Right atrium auricular region (tissue), 2 donors: ENCODE data around the gene CDKN2AIPNL. TPM values are rescaled to one million over a fixed set of nuclear protein-coding genes. Genes with fewer than 3 reads are reported as not detected.

Experiments used
- DNase-seq: peaks from one replicate; pipeline ENCODE4 v3.0.0-alpha.2; 2019; ENCODE audit warnings: low spot score
- H3K27ac ChIP-seq, 2 donors: fragments of 200-600 bp; sonication (generic); 1 replicate in 1 of 2; 2 replicates in 1 of 2; pipeline ENCODE4 v1.5.1; 2016 to 2019
- H3K27me3 ChIP-seq, 2 donors: fragments of 200-600 bp; sonication (generic); one replicate each; pipeline versions ENCODE4 v1.5.1 to v1.6.0; 2017 to 2019
- H3K36me3 ChIP-seq: fragments of 200-600 bp; sonication (generic); one replicate; pipeline ENCODE4 v1.5.1; 2016
- H3K4me1 ChIP-seq, 2 donors: fragments of 200-600 bp; sonication (generic); one replicate each; pipeline versions ENCODE4 v1.5.1 to v1.6.0; 2017 to 2019
- H3K4me3 ChIP-seq, 2 donors: fragments of 200-600 bp; sonication (generic); 1 replicate in 1 of 2; 2 replicates in 1 of 2; pipeline ENCODE4 v1.5.1; 2017 to 2019; ENCODE audit warnings: mild to moderate bottlenecking in 1 of 2, moderate library complexity in 1 of 2
- H3K9me3 ChIP-seq, 2 donors: fragments of 200-600 bp; sonication (generic); one replicate each; pipeline ENCODE4 v1.5.1; 2019
- total RNA-seq, 2 donors: library from RNA; depleted of rRNA; stranded (reverse); fragments of >200 nt; gene quantifications; one replicate each; pipeline ENCODE4 v1.1.0, GENCODE V29; 2016
- TF ChIP-seq, protein P1 (sequence below), 2 donors: fragments of 200-600 bp; sonication (generic); IDR thresholded peaks; one replicate each; pipeline ENCODE4 v1.5.1; 2019; ENCODE audit warnings: antibody characterized with exemption in 2 of 2

The CDKN2AIPNL gene
- total RNA-seq, 2 donors from 2014 or later: 28.2 to 32.8 TPM

DNA sequence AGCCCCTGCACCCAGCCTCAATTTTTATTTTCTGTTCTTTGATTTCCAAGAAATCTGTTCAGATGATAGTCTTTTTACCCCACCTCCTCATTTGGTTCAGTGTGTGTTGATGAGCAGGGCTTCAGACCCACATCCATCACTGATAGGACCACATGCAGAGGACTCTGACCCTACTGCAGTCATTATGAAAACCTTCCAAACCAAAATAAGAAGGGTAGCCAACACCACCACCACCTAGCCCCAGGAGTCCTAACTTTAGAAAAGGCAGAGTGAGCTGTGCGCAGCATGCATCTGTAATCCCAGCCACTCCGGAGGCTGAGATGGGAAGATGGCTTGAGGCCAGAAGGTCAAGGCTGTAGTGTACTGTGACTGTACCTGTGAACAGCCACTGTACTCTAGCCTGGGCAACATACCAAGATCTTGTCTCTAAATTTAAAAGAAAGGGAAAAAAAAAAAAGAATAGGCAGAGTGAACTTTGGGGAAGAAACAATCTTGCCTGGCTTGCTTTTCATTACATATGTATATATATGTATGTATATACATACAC is 13.0 kb downstream of the CDKN2AIPNL start:
- no peaks in the 10 kb centered on the region for H3K27me3 ChIP-seq
- DNase-seq: no peak
- H3K9me3 ChIP-seq: no peaks in the 10 kb centered on the region
- no peak overlapping the region for H3K27ac ChIP-seq
- TF ChIP-seq, protein P1, sequence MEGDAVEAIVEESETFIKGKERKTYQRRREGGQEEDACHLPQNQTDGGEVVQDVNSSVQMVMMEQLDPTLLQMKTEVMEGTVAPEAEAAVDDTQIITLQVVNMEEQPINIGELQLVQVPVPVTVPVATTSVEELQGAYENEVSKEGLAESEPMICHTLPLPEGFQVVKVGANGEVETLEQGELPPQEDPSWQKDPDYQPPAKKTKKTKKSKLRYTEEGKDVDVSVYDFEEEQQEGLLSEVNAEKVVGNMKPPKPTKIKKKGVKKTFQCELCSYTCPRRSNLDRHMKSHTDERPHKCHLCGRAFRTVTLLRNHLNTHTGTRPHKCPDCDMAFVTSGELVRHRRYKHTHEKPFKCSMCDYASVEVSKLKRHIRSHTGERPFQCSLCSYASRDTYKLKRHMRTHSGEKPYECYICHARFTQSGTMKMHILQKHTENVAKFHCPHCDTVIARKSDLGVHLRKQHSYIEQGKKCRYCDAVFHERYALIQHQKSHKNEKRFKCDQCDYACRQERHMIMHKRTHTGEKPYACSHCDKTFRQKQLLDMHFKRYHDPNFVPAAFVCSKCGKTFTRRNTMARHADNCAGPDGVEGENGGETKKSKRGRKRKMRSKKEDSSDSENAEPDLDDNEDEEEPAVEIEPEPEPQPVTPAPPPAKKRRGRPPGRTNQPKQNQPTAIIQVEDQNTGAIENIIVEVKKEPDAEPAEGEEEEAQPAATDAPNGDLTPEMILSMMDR (IDR thresholded peaks at IDR 0.05): no peak
- H3K4me1 ChIP-seq: peaks cover 0 to 3% of the 10 kb centered on the region in 2 donors
- H3K4me3 ChIP-seq: no peak overlapping the region
- H3K36me3 ChIP-seq: peaks cover 46% of the 10 kb centered on the region

DNA sequence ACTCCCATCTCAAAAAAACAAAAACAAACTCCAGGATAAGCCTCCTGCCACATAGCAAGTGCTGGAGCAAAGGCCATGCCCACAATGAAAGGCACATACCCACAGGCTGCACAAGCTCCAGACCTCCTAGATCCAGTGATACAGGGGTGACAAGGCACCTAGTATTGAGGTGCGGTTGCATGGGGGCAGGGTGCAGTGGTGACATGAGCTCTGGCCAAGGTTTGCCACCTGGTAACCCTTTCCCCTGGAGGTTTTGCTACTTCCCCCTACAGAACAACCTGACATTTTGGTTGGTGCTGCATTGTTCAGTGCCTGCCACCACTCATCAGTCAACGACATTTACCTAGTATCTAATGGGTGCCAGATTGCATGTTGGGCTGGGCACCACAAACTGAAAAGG is 14.5 kb downstream of the CDKN2AIPNL start:
- Histone ChIP-seq H3K4me1 (peaks cover 0 to 3% of the 10 kb centered on the region in 2 donors), H3K36me3 (peaks cover 57% of the 10 kb centered on the region)
- TF ChIP-seq, protein P1 (IDR thresholded peaks at IDR 0.05): no peak

DNA sequence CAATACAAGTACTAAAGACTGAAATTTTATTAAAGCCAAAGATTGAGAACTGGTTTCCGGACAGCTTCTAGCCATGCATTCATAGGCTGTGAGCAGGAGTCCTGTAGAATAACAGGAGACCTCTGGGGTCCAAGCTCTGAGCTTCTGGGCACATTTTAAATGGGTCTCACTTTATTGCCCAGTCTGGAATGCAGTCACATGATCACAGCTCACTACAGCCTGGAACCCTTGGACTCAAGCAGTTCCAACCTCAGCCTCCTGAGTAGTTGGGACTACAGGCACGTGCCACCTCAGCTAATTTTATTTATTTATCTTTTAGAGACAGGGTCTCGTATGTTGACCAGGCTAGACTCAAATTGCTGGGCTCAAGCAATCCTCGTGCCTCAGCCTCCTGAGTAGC is 15.4 kb downstream of the CDKN2AIPNL start:
- H3K4me1 ChIP-seq: peaks cover 0 to 3% of the 10 kb centered on the region in 2 donors
- H3K4me3 ChIP-seq: no peak overlapping the region
- H3K27ac ChIP-seq: no peak overlapping the region
- DNase-seq: no peak
- TF ChIP-seq, protein P1 (IDR thresholded peaks at IDR 0.05): no peak
- peaks cover 57% of the 10 kb centered on the region for H3K36me3 ChIP-seq
- H3K9me3 ChIP-seq: no peaks in the 10 kb centered on the region
- H3K27me3 ChIP-seq: no peaks in the 10 kb centered on the region

More for the DNA sequence above, 14.5 kb downstream of the CDKN2AIPNL start:
- no peak overlapping the region for H3K4me3 ChIP-seq
- no peak overlapping the region for H3K27ac ChIP-seq
- H3K27me3 ChIP-seq: no peaks in the 10 kb centered on the region
- H3K9me3 ChIP-seq: no peaks in the 10 kb centered on the region
- no peak for DNase-seq

DNA sequence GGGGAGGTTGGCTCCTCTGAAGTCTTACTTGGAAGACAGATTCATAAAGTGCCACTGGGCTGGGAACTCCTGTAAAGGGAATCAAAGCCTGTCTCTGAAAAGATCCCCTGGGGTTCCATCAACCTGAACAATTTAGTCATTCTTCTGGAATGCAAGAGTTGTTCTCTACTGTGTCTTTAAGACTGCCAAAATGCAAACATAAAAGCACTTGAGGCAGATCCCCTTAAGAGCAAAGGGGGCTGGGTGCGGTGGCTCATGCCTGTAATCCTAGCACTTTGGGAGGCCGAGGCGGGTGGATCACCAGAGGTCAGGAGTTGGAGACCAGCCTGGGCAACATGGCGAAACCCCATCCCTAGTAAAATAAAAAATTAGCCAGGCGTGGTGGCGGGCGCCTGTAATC is 16.7 kb downstream of the CDKN2AIPNL start:
- TF ChIP-seq, protein P1 (IDR thresholded peaks at IDR 0.05): no peak
- H3K9me3 ChIP-seq: no peaks in the 10 kb centered on the region
- no peak for DNase-seq

DNA sequence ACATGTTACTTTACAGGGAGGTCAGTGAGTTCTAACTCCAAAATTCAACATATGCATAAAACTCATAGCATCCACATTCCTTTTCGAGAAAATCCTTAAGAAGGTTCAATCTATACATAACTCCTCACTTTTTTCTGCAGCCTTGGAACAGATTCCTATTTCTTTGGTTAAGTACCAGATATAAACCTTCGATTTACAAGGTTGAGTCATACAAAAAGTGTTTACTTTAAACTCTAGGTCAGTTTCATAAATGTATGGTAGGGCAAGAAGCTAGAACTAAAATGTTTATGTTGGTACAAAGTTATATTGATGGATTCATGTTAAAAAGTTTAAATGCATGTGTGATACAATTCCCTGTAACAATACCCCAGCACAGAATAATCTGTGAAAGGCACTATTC is 19.4 kb downstream of the CDKN2AIPNL start:
- no peak overlapping the region for H3K27ac ChIP-seq
- H3K36me3 ChIP-seq: peaks cover 94% of the 10 kb centered on the region
- TF ChIP-seq, protein P1 (IDR thresholded peaks at IDR 0.05): no peak
- no peak overlapping the region for H3K4me3 ChIP-seq
- H3K9me3 ChIP-seq: no peaks in the 10 kb centered on the region
- no peaks in the 10 kb centered on the region for H3K27me3 ChIP-seq
- H3K4me1 ChIP-seq: no peaks in the 10 kb centered on the region
- DNase-seq: no peak

More for the DNA sequence above, 16.7 kb downstream of the CDKN2AIPNL start:
- Histone ChIP-seq H3K27ac (no peak overlapping the region), H3K27me3 (no peaks in the 10 kb centered on the region), H3K4me1 (peaks cover 0 to 3% of the 10 kb centered on the region in 2 donors), H3K36me3 (peaks cover 71% of the 10 kb centered on the region), H3K4me3 (no peak overlapping the region)

DNA sequence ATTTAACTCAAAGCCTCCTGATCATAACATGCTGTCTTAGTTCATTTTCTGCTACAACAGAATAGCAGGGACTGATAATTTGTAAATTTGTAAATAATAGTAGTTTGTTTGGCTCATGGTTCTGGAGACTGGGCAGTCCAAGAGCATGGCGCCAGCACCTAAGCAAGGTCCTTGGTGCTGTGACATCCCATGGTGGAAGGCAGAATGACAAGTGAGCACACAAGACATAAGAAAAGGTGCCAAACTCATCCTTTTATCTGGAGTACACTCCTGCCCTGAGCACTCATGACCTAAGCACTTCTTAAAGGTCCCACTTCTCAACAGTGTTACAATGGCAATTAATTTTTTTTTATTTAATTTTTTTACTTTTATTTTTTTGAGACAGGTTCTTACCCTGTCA is 24.2 kb downstream of the CDKN2AIPNL start:
- TF ChIP-seq, protein P1 (IDR thresholded peaks at IDR 0.05): no peak
- no peak for DNase-seq
- H3K4me1 ChIP-seq: no peaks in the 10 kb centered on the region
- H3K27me3 ChIP-seq: no peaks in the 10 kb centered on the region
- H3K4me3 ChIP-seq: no peak overlapping the region
- no peaks in the 10 kb centered on the region for H3K9me3 ChIP-seq
- H3K27ac ChIP-seq: no peak overlapping the region
- peaks cover 96% of the 10 kb centered on the region for H3K36me3 ChIP-seq
